T-helper 22 cell (primary cell): ENCODE measurements around the gene MOB3B.
"Not testable (repeated sequence)": the region's sequence is repeated elsewhere in the genome, so short reads cannot be mapped to it uniquely, and the experiment has no call there.

Source experiments
- DNase-seq: peaks from one replicate; pipeline ENCODE4 v3.0.0-alpha.2; 2020; ENCODE audit warnings: low read depth

Gene MOB3B

DNA sequence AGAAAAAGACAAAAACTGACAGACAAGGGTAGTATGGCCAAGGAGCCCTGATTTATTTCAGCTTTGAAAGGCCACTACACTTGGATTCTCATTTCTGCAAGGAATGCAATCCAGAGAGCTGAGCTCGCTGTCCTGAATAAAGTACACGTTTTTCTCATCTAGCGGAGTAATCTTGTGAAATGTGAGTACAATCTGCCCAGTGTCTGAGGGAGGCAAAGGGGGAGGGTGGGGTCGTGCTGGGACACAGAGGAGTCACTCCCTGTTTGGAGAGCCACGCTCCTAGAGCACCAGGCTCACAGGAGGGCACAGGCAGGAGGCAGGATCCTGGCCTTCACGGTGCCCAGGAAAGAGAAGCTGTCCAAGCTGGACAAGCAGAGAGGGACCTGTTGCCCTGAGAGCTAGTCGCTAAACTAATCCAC lies 56.5 kb downstream of the MOB3B start:
- no peak for DNase-seq

DNA sequence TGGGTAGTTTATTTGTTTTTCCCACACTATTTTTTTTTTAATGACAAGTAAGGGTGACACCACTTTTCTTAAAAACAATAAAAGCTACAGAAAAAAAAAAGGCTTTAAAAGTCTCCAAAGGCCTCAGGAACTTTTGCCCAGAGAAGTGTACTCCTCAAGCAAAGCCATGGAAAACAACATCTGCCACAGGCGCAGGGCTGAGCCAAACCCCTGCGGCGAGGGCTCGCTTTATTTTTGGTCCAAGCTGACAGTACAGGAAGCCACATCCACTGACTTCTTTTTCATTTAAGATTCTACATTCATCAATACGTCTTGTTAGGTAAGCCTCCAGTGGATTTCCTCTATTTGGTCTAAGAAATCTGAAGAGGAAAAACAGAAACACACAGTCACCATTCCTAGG lies 57.4 kb downstream of the MOB3B start:
- DNase-seq = no peak

DNA sequence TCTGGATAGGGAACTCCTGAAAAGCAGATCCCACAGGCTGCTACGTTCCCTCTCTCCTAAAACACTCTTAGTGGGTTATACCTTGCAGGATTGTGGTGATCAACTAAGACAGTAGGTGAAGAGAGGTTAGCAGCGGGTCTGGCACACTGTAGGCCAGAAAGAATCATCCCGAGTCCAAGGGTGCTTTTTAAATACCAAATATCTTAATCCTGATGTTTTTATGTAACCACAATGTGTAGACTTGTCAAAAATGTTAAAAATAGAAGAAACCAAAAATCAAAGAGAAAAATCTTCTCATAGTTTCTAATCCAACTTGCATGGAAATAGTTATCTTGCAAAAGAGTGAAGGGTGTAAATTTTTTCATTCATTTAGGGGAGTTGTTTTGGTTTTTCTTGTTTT lies 57.8 kb downstream of the MOB3B start:
- DNase-seq = no peak

DNA sequence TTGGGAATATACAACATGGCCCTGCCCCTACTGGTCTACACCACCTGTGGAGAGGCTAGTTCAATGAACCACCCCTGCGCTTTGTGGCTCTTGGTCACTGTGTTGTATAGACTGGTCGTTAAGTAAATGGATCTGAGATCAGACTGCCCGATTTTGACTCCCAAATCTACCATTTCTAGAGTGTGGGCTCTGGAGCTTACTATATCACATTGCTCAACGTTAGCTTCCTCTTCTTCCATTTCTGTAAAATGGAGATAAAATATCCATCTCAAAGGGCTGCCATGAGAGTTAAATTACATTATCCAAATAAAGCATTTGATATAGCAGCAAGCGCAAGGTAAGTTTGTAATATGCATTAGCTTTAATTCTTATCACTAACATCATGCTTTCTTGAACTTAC lies 58.2 kb downstream of the MOB3B start:
- no peak for DNase-seq

DNA sequence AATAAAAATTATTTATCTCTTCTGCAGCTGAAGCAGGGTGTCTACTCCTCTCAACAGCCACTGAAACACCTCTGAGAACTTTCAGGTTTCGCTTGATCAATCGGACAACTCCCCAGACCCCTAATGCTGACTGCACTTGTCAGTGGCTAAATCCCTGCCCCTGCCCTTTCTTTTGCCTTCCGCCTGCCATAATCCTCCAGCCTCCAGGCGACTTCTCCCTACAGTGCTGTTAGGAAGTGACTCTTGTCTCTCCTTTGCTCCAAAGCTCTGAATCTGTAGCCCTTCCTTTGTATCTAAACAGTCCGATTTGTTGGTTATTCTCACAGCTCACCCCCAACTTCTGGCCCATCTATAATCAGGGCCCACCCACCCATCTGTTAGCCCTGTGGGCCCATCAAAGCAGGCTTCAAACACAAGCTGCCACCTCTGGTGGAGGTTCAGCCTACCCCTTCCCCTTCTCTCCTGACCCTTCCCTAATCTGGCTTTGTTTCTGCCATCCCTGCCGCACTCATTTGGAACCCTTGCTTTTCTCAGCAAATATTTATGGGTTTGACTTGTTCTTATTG lies 59.2 kb downstream of the MOB3B start:
- DNase-seq = no peak

DNA sequence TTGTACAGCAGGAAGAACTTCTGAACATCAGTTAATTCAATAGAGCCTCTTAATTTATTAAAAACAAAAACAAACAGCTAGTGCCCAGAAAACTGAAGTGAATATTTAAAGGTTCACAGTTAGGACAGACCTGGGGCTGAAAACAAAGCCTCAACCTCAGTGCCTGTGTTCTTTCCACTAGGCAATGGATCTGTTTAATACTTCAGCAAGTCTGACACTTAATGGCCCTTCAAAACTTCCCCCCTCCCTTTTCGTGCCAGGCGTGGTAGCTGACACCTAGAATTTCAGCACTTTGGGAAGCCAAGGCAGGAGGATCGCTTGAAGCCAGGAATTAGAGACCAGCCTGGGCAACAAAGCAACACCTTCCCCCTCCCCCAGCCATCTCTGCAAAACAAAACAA lies 60.1 kb downstream of the MOB3B start:
- no peak for DNase-seq

DNA sequence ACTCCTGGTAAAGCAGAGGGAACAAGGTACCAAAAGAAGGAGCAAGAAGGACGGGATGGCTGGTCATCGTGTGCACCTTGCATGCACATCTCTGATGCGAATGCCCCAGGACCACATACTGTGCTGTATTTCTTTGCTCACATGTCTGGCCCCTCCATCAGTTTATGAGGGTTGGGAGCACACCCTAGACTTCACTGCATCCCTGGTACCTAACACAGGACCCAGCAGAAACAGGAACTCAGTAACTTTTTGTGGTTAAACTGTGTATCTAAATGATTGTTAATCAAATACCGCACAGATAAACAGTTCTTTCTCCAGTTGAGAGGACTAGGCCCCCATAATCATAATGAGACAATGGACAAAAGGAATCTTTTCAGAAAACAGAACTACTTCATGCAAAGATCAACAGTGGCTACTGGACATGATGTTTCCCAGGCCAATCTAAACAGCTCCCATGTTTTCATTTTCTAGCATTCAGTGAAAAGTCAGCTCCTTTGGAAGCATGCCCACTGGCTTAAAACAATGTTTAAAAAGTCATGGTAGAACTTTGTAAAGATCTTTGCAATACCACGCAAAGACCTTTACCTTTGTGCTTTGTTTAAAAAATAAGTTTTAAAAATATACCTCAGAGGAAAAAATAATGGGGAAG lies 61.0 kb downstream of the MOB3B start:
- no peak for DNase-seq

DNA sequence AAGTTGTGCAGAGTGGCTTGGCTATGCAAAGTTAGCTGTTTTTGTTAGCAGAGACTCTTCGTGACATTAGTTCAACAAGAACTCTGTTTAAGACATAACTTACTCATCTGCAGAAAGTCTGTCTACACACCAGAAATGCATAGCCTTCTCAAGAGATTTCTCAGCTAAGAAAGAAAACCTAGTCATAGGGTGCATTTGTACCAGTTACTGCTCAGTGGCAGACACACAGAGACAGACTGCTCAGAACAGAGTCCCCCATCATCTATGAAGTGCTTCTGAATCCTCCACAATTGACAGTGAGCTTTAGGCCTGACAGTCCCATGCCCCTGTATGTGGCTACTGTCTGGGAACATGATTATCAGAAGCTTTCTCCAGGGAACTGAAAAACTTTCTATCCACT lies 61.6 kb downstream of the MOB3B start:
- DNase-seq = no peak

DNA sequence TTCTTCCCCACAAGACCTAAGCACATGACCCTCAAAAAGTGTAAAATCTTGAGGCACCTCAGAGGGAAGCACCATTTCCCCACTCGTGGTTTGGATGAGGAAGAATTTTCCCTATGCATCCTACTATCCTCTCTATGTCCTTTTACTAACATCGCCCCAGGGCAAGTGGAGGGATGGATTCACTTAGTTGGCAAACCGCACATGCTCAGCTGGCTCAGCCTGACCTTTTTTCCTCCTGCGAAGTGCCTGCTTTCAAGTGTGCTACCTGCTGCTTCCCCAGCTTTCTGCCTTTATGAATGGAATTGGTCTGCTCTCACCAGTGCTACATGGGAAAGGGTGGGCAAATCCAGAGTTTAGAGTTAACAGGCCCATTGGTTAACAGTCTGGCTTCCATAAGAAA lies 62.1 kb downstream of the MOB3B start:
- no peak for DNase-seq

DNA sequence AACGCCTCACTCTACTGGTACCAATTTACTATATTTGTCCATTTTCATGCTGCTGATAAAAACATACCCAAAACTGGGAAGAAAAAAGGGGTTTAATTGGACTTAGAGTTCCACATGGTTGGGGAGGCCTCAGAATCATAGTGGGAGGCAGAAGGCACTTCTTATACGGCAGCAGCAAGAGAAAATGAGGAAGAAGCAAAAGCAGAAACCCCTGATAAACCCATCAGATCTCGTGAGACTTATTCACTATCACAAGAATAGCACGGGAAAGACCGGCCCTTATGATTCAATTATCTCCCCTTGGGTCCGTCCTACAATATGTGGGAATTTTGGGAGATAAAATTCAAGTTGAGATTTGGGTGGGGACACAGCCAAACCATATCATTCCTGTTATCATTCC lies 63.1 kb downstream of the MOB3B start:
- DNase-seq = not testable (repeated sequence)

DNA sequence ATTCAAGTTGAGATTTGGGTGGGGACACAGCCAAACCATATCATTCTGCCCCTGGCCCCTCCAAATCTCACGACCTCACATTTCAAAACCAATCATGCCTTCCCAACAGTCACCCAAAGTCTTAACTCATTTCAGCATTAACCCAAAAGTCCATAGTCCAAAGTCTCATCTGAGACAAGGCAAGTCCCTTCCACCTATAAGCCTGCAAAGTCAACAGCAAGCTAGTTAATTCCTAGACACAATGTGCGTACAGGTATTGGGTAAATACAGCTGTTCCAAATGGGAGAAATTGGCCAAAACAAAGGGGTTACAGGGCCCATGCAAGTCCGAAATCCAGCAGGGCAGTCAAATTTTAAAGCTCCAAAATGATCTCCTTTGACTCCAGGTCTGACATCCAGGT lies 64.7 kb downstream of the MOB3B start:
- DNase-seq = not testable (repeated sequence)

DNA sequence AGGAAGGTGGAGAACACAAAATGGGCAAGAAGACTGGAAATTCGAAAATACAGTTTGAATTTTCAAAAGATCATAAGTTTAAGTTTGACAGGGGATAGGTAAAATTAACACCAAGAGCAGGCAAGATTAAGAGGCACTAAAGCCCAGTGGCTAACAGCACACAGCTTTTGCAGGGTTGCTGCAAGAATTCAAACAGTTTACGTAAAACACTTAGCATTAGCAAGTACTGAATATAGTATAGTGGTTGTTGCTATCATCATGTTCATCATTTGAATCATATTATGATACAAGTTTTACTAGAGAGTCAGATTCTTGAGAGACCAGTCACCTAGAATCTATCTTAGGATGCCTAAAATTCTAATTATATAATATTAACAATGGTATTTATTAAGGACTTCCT lies 66.8 kb downstream of the MOB3B start:
- DNase-seq = no peak

DNA sequence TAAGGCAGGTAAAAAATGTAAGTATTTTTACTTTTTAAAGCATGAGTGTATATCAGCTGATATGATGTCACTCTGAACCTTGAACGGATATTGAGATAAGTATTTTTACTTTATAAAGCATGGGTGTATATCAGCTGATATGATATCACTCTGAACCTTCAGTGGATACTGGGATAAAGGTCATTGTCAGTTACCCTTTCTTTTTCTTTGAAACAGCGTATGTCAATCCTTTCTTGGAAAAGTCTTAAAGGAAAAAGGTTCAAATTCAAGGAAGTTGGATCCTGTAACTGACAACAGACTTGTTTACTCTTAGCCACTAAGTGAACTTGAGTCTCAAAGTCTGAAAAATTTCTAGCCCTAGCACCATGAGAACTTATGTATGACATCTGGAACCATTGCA lies 67.2 kb downstream of the MOB3B start:
- no peak for DNase-seq

DNA sequence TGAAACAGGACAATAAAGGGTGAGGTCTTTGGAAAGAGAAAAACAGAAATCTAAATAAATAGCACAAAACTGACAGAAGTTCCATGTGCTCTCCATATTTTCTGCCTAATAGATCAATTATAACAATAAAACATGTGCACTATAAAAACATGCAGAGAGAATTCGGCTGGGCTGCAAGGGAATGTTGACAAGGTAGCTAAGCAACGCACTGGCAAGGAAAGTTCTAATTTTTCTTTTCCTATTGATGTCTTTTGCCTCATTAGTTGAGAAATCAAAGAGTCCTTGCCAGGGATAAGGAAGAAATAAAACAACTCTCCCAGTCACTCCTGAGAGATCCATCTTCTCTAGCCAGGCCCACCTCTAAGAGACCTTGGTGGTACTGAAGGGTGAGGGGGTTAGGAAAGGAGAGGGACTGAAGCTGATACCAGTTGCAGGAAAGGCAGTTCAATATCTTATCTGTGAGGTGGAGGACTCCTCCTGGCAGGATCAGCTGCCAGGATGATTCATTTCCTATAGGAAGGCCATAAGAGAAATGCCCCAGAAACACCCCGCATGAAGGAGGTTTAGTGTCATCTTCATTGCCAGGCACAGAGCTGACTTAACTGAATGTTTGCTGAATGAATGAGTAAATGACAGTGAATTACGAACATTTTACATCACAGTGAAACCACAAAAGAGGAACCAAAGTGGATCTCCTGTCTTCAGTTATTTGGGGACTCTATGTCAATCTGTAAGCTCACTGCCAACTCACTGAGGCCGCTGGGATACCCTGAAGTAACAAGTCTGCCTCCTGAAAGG lies 69.2 kb downstream of the MOB3B start:
- DNase-seq = no peak

DNA sequence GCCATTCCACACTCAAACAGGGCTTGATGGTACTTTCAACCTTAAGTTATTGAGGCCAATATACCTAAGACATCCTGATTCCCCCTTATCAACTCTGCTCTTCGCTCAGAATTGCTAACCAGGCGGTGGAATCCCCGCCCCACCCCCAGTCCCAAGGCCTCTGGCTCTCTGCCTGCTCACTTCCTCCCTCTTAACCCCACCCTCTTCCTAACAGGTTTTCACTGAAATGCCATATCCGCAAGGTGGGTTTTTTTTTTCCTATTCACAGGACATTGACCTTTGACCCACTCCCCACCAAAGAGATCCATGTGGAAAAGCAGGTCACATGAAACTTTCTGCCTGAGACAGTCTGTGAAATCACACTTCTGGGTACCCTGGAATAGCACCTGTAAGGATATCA lies 72.2 kb downstream of the MOB3B start:
- DNase-seq = no peak

DNA sequence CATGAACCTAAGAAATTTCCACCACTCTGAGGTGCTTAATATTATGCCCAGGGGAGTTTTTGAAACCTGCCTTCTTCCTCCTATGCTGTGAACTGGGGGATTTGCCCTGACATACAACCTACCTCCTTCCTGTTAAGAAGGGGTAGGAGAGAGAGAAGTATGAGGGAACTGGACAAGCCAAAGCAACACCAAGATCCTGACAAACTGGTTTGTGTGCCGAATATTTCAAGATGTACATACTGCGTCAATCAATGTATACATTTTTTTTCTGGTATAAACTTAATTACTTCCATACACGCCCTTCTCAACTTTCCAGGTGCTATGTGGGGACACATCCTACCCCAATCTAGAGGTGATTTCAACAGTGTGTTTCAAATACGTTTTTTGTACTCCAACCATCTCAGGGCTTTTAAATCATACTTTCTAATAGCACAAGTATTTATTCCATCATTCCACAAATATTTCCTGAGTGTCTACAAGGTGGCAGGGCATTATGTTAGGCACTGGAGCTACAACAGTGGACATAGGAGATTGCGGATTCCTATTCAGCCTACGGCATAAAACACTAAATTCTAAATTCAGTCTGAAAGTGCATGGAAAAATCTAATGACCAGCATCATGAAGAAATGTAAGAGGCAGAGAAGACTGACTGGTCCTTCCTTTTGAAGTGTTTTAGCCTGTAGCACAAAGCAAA lies 75.6 kb downstream of the MOB3B start:
- no peak for DNase-seq

DNA sequence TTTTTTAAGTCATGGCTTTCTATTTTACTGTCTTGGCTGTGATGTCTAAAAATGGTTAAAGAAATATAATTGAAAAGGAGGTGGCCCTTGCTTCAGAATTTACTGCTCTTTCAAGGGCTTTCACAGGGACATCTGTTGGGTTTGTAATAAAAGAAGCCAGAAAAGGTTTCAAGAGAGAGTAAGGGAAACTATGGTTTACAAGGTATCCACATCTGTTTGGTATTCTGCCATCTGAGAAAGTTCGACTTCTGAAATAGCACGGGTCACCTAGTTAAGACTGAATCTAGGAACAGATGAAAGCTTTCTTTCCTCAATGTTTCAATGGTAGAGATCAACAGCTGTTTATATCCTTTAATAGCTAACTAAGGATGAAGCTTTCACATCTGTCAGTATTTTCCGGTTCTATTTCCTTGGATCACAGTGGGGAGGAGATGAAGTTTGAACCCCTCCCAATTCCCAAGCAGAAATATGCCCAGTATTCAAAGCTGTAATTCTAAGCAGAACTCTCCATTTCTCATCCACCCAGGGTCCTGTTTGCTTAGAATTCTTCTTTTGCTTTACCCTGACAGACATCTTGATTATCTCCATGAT lies 78.3 kb downstream of the MOB3B start:
- no peak for DNase-seq

DNA sequence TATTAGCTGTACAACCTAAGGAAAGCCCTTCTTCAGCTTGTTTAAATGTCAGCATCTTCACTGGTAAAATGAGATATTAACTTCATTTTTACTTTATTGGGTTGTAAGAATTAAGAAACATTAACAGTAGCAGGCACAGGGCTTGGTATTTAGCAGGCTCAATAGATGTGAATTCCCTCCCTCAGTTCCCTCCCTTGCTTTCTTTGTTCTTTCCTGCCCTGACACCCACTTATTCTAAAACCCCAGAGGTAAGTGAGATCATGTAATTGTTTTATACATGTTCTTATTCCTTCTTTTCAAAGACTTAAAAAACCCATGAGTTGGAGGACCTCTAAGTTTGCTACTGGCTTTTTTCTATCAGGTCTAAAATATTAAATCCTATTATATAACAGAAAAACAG lies 78.9 kb downstream of the MOB3B start:
- DNase-seq = no peak

DNA sequence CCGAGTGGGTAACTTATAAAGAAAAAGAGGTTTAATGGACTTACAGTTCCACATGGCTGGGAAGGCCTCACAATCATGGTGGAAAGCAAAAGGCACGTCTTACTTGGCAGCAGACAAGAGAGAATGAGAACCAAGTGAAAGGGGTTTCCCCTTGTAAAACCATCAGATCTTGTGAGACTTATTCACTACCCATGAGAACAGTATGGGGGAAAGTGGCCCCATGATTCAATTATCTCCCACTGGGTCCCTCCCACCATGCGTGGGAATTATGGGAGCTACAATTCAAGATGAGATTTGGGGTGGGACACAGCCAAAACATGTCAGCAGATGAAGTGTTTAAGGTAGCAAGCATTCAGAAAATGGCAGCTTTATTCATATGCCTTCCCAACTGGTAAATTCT lies 81.3 kb downstream of the MOB3B start:
- not testable (repeated sequence) for DNase-seq

DNA sequence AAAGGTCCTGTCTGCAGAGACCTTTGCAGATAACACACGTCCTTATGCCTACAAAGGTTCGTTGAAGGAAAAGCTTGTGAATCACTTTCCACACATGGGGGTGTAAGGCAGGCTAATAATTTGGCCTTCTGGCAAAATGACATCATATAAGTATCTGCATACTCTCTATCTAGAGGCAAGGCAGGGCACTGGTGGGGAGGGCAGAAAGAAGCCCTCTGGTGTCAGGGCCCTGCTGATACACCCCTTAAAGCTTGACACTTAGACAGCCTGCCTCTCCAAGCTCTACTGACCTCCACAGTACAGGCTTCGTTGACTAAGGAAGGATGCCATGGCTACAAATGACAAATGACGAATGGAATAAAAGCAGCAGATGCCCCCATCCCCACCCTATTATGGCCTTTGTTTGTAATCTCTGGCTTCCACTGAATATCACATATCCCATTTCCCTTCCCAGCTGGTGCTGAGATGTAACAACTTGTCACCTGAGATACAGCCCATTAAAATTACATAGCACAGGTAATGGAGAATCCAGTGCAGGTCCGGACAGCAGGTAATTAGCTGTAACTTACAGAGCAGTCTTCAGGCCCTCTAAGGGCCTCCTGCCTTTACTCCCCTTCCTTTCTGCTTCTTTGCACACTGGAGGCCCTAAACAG lies 82.5 kb downstream of the MOB3B start:
- no peak for DNase-seq

DNA sequence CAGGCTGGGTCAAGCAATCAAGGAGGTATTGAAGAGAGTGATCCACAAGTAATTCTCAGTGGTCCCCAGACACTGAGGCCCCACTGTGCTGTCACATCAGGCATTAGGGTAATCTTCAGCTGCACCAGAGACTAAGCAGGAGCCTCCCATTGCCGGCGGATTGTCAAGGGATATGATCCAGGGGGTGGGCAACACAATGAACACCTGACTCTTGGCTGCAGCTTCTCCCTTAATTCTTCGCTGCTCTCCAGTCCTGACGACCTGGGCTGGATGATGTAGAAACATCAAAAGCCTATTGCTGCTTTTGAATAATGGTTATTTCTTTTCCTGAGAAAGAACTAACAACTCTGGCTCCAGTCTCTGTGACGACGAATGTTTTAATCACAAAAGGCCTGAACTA lies 83.9 kb downstream of the MOB3B start:
- no peak for DNase-seq

DNA sequence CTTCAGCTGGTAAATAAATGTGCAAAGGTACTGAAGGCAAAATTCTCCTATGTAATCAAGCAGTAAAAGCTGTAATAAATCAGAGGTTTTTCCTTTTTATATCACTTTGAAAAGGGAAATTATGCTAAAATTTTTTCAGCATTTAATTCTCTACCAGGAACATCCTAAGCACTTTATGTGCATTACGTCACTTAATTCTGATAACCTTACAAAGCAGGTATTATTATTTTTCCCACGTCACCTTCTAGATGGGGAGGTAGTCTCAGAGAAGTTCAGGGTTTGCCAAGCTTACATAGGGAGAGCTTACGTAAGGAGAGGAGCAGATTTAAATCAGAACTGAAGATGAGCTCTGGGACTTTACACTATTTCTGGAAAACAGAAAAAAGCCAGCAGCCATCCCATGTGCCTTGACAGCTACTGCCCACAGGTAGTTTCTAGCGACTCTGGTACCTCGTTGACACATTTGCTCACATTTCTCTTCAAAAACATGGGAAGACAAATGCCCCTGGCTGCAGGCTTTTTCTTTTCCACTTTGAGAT lies 84.5 kb downstream of the MOB3B start:
- DNase-seq = no peak
